ENCODE results near the gene BCL2L1.

- TF ChIP-seq CTCF (IDR thresholded peaks at IDR 0.05) (no peak), POLR2A (IDR thresholded peaks at IDR 0.05) (no peak)
Observed at GRCh38 chr20:31705598-31706597, 16.8 kb downstream of the BCL2L1 start.

All from body of pancreas (tissue), 4 donors.